ENCODE data around the gene SLAMF7.

DNA sequence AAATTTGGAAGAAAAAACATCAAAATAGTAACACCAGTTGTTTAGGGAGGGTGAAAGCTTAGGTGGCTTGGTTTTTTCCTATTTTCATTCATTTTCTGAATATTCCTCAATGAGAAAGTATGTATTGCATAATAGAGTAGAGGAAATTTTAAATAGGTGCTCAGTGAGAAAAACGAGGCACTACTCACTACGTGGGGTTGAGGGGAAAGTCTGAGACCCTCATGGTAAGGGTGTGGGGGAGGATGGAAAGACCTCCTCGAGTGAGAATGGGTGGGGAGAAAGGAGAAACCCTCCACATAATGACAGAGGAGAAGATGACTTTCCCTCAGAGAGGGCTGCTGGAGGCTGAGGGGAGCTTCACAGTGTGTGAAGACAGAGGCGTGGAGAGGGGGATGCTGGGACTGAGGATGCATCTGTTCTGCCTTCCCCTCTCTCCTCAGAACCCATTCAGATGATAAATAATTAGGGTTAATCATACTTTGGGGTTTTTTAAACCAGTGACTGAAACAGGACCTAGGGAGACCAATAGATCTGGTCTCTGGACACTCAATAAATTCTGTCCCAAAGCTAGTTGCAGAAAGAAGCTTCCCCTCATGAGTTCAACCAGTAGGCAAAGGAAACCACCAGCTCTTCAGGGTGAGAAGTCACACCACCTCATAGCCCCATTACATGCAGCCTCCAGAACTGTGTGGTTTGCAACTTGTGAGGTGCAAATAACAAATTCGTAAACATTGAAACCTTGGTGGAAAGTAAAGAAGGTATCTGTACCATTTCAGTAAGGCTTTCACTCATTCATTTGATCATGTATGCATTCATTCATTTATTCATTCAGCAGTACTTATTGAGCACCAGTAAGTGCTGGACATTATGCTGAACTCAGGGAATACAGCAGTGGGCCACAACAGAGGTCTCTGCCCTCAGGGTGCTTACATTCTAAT lies 17.1 kb downstream of the SLAMF7 start:
- TF ChIP-seq, protein P1, sequence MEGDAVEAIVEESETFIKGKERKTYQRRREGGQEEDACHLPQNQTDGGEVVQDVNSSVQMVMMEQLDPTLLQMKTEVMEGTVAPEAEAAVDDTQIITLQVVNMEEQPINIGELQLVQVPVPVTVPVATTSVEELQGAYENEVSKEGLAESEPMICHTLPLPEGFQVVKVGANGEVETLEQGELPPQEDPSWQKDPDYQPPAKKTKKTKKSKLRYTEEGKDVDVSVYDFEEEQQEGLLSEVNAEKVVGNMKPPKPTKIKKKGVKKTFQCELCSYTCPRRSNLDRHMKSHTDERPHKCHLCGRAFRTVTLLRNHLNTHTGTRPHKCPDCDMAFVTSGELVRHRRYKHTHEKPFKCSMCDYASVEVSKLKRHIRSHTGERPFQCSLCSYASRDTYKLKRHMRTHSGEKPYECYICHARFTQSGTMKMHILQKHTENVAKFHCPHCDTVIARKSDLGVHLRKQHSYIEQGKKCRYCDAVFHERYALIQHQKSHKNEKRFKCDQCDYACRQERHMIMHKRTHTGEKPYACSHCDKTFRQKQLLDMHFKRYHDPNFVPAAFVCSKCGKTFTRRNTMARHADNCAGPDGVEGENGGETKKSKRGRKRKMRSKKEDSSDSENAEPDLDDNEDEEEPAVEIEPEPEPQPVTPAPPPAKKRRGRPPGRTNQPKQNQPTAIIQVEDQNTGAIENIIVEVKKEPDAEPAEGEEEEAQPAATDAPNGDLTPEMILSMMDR (optimal IDR thresholded peaks at IDR 0.05 in 1 of 3, IDR thresholded peaks at IDR 0.05 in 1 of 3, conservative IDR thresholded peaks at IDR 0.05 in 1 of 3; ENCODE audit: extremely low read depth in 1 of 3, insufficient read depth in 2 of 3, low read length in 3 of 3) = no peak
- TF ChIP-seq EZH2 (IDR thresholded peaks at IDR 0.05; ENCODE audit: low read length) = no peak
